ENCODE results near the gene AGAP3. TPM values are rescaled to one million over a fixed set of nuclear protein-coding genes. Genes with fewer than 3 reads are reported as not detected.

AGAP3 gene
- total and polyA plus RNA-seq, 2 donors (not counting 1 experiment from before 2014, with no cell fraction given): 32.9 to 34.2 TPM

DNA sequence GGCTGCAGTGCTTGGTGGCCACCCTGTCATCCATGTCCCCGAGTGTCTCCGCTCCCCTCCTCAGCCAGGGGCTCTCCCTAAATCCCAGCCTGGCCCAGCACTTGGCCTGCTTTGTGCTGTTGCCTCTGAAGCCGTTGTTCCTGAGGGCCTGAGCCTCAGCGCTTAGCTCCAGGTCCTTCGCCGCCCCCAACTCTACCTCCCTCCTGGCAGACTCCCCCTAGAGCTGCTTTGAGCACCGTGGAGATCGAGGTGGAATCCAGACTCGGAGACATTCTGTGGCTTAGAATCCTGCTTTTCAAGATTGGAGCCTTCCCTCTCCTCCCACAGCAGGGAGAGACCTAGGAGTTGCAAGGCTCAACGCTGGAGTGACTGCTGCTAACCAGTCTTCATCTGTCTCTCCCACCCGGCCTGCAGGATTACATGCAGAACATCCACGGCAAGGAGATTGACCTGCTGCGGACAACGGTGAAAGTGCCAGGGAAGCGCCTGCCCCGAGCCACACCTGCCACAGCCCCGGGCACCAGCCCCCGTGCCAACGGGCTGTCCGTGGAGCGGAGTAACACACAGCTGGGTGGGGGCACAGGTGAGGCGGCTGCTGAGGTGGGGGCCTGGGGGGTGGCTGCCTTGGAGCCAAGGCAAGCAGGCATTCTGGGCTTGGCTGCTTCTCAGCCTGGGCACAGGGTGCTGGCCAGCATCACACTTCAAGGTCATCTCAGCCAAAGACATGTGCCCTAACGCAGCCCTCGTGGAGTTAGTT is 47.9 kb downstream of the AGAP3 start:
- no peak overlapping the region for H3K9ac ChIP-seq (ENCODE audit: insufficient read depth, low read length)
- no peak for TF ChIP-seq CTCF (conservative IDR thresholded peaks at IDR 0.05 in 1 of 2, IDR thresholded peaks at IDR 0.05 in 1 of 2; ENCODE audit: low read depth in 1 of 2, low read length in 2 of 2)
- no peak for TF ChIP-seq EZH2 (IDR thresholded peaks at IDR 0.05; ENCODE audit: low read length, missing control alignments)
- no peak for DNase-seq (ENCODE audit: low read depth in 2 of 2)
- H3K79me2 ChIP-seq (ENCODE audit: control insufficient read depth, insufficient read depth, low read length): no peaks in the 10 kb centered on the region
- H3K4me2 ChIP-seq (ENCODE audit: extremely low read depth, insufficient read depth, low read length): no peak overlapping the region
- H3K4me1 ChIP-seq (ENCODE audit: control insufficient read depth, extremely low read depth, insufficient read depth, low read length): no peaks in the 10 kb centered on the region
- H4K20me1 ChIP-seq (ENCODE audit: control insufficient read depth, extremely low read depth, insufficient read depth, low read length): no peaks in the 10 kb centered on the region
- no peaks in the 10 kb centered on the region for H3K9me3 ChIP-seq (ENCODE audit: control insufficient read depth, insufficient read depth, low read depth, low read length)
- H2AFZ ChIP-seq (ENCODE audit: low read length): no peak overlapping the region
- H3K27ac ChIP-seq (ENCODE audit: insufficient read depth, low read length): no peak overlapping the region
- H3K27me3 ChIP-seq (ENCODE audit: control insufficient read depth, insufficient read depth, low read length): no peaks in the 10 kb centered on the region
- H3K4me3 ChIP-seq (replicated peaks in 1 of 4; ENCODE audit: control extremely low read depth in 1 of 4, insufficient read depth in 1 of 4, low read depth in 3 of 4, low read length in 4 of 4): no peak overlapping the region
- peaks cover 22% of the 10 kb centered on the region for H3K36me3 ChIP-seq (ENCODE audit: control insufficient read depth, insufficient read depth, low read length)

DNA sequence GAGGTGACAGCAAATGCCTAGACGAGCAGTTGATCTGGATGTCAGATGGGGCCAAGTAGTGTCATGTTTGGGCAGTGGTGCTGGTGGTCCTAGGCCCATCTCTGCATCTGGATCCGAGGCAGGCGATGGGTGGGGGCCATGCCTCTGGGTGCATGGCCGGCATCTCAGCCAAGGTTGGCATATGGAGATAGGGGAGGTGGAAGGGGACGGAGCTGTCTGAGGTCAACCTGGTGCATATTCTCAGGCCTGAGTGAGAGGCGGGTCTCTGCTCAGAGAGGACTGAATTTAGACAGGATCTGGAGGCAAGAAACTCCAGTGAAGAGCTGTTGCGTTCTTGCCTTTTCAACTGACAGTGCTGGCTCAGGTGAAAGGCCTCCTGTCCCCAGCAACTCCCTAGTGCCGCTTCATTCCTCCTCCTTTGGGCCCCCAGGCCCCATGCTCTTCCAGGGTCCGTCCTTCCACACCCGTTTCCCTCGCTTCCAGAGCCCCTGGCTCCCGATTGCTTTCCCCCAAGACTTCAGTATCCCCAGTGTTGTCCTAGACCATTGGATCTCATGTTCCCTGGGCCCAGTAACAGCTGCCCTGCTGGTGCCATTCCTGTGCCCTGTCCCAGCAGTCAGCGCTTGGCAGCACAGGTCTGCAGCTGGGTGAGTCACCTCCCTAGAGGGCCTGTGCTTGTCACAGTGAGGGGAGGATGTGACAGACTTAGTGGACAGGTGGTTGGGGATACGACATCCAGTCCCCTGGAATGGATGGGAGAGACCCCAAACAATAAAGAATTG is 48.7 kb downstream of the AGAP3 start:
- Histone ChIP-seq H3K4me1 (ENCODE audit: control insufficient read depth, extremely low read depth, insufficient read depth, low read length) (no peaks in the 10 kb centered on the region), H3K36me3 (ENCODE audit: control insufficient read depth, insufficient read depth, low read length) (peaks cover 25% of the 10 kb centered on the region), H2AFZ (ENCODE audit: low read length) (no peak overlapping the region), H3K4me2 (ENCODE audit: extremely low read depth, insufficient read depth, low read length) (no peak overlapping the region), H4K20me1 (ENCODE audit: control insufficient read depth, extremely low read depth, insufficient read depth, low read length) (no peaks in the 10 kb centered on the region), H3K79me2 (ENCODE audit: control insufficient read depth, insufficient read depth, low read length) (no peaks in the 10 kb centered on the region), H3K4me3 (replicated peaks in 1 of 4; ENCODE audit: control extremely low read depth in 1 of 4, insufficient read depth in 1 of 4, low read depth in 3 of 4, low read length in 4 of 4) (no peak overlapping the region), H3K27ac (ENCODE audit: insufficient read depth, low read length) (no peak overlapping the region), H3K9me3 (ENCODE audit: control insufficient read depth, insufficient read depth, low read depth, low read length) (no peaks in the 10 kb centered on the region), H3K9ac (ENCODE audit: insufficient read depth, low read length) (no peak overlapping the region), H3K27me3 (ENCODE audit: control insufficient read depth, insufficient read depth, low read length) (no peaks in the 10 kb centered on the region)
- DNase-seq (ENCODE audit: low read depth in 2 of 2): no peak
- no peak for TF ChIP-seq EZH2 (IDR thresholded peaks at IDR 0.05; ENCODE audit: low read length, missing control alignments)
- TF ChIP-seq CTCF (conservative IDR thresholded peaks at IDR 0.05 in 1 of 2, IDR thresholded peaks at IDR 0.05 in 1 of 2; ENCODE audit: low read depth in 1 of 2, low read length in 2 of 2): no peak

GRCh38 chr7:151135525-151135845 is 49.2 kb downstream of the AGAP3 start:
- H3K4me2 ChIP-seq (ENCODE audit: extremely low read depth, insufficient read depth, low read length): no peak overlapping the region
- peaks cover 21% of the 10 kb centered on the region for H3K36me3 ChIP-seq (ENCODE audit: control insufficient read depth, insufficient read depth, low read length)
- H3K4me1 ChIP-seq (ENCODE audit: control insufficient read depth, extremely low read depth, insufficient read depth, low read length): no peaks in the 10 kb centered on the region
- H3K9ac ChIP-seq (ENCODE audit: insufficient read depth, low read length): no peak overlapping the region
- no peak overlapping the region for H3K27ac ChIP-seq (ENCODE audit: insufficient read depth, low read length)
- H3K4me3 ChIP-seq (replicated peaks in 1 of 4; ENCODE audit: control extremely low read depth in 1 of 4, insufficient read depth in 1 of 4, low read depth in 3 of 4, low read length in 4 of 4): no peak overlapping the region
- DNase-seq (ENCODE audit: low read depth in 2 of 2): no peak
- no peaks in the 10 kb centered on the region for H4K20me1 ChIP-seq (ENCODE audit: control insufficient read depth, extremely low read depth, insufficient read depth, low read length)
- H3K79me2 ChIP-seq (ENCODE audit: control insufficient read depth, insufficient read depth, low read length): no peaks in the 10 kb centered on the region
- no peaks in the 10 kb centered on the region for H3K9me3 ChIP-seq (ENCODE audit: control insufficient read depth, insufficient read depth, low read depth, low read length)
- H3K27me3 ChIP-seq (ENCODE audit: control insufficient read depth, insufficient read depth, low read length): no peaks in the 10 kb centered on the region
- no peak overlapping the region for H2AFZ ChIP-seq (ENCODE audit: low read length)
- TF ChIP-seq CTCF (conservative IDR thresholded peaks at IDR 0.05 in 1 of 2, IDR thresholded peaks at IDR 0.05 in 1 of 2; ENCODE audit: low read depth in 1 of 2, low read length in 2 of 2) (no peak), EZH2 (IDR thresholded peaks at IDR 0.05; ENCODE audit: low read length, missing control alignments) (no peak)

All from fibroblast of lung (primary cell).